ENCODE measurements around the gene NSMCE1.

Gene NSMCE1

GRCh38 chr16:27268376-27269299, at the start of gene NSMCE1:
NSMCE1 (minus strand) TSS chr16:27268772; CDS start chr16:27257570, 11,202 bp downstream.
- peak; percentile 87 for DNase-seq (ENCODE audit: low spot score)
- peak; percentile 25 for FAIRE-seq

GRCh38 chr16:27317738-27318391, 49.3 kb upstream of the NSMCE1 start:
- no peak for FAIRE-seq
- no peak for DNase-seq (ENCODE audit: low spot score)

GRCh38 chr16:27317320-27317719, 48.7 kb upstream of the NSMCE1 start:
- no peak for FAIRE-seq

GRCh38 chr16:27316038-27316680, 47.6 kb upstream of the NSMCE1 start:
- FAIRE-seq (no peak), DNase-seq (ENCODE audit: low spot score) (no peak)

More at GRCh38 chr16:27317320-27317719, 48.7 kb upstream of the NSMCE1 start:
- no peak for DNase-seq (ENCODE audit: low spot score)

GRCh38 chr16:27315333-27316037, 46.9 kb upstream of the NSMCE1 start:
- peak; percentile 56 for DNase-seq (ENCODE audit: low spot score)
- no peak for FAIRE-seq

- no peak for FAIRE-seq
- no peak for DNase-seq (ENCODE audit: low spot score)
These were observed 46.4 kb upstream of the NSMCE1 start for GRCh38 chr16:27314986-27315332.

GRCh38 chr16:27314161-27314723, 45.7 kb upstream of the NSMCE1 start:
- FAIRE-seq (no peak), DNase-seq (ENCODE audit: low spot score) (peak; percentile 69)

- FAIRE-seq: peak; percentile 75
- peak; percentile 74 for DNase-seq (ENCODE audit: low spot score)
These were observed 45.0 kb upstream of the NSMCE1 start, which contains the start of gene IL4R for GRCh38 chr16:27313422-27314160. IL4R (plus strand) TSS chr16:27313974; CDS start chr16:27340204, 26,230 bp downstream.

GRCh38 chr16:27312580-27313421, 44.2 kb upstream of the NSMCE1 start:
- DNase-seq (ENCODE audit: low spot score): no peak
- FAIRE-seq: no peak

GRCh38 chr16:27311897-27312303, 43.3 kb upstream of the NSMCE1 start:
- FAIRE-seq (no peak), DNase-seq (ENCODE audit: low spot score) (no peak)

- DNase-seq (ENCODE audit: low spot score) (no peak), FAIRE-seq (no peak)
These were observed 42.9 kb upstream of the NSMCE1 start for GRCh38 chr16:27311448-27311830.

GRCh38 chr16:27310576-27311447, 42.2 kb upstream of the NSMCE1 start:
- DNase-seq (ENCODE audit: low spot score) (no peak), FAIRE-seq (no peak)

- no peak for FAIRE-seq
- no peak for DNase-seq (ENCODE audit: low spot score)
These were observed 40.2 kb upstream of the NSMCE1 start for GRCh38 chr16:27308792-27309191.

- FAIRE-seq (no peak), DNase-seq (ENCODE audit: low spot score) (no peak)
These were observed 37.4 kb upstream of the NSMCE1 start for GRCh38 chr16:27305839-27306442.

- FAIRE-seq (no peak), DNase-seq (ENCODE audit: low spot score) (no peak)
These were observed 36.5 kb upstream of the NSMCE1 start for GRCh38 chr16:27304881-27305745.

- no peak for DNase-seq (ENCODE audit: low spot score)
These were observed 35.5 kb upstream of the NSMCE1 start for GRCh38 chr16:27304102-27304501.

More at GRCh38 chr16:27304102-27304501, 35.5 kb upstream of the NSMCE1 start:
- FAIRE-seq: no peak

Data from RCC 7860 (cell line).